ENCODE data around the gene FHIT.

DNA sequence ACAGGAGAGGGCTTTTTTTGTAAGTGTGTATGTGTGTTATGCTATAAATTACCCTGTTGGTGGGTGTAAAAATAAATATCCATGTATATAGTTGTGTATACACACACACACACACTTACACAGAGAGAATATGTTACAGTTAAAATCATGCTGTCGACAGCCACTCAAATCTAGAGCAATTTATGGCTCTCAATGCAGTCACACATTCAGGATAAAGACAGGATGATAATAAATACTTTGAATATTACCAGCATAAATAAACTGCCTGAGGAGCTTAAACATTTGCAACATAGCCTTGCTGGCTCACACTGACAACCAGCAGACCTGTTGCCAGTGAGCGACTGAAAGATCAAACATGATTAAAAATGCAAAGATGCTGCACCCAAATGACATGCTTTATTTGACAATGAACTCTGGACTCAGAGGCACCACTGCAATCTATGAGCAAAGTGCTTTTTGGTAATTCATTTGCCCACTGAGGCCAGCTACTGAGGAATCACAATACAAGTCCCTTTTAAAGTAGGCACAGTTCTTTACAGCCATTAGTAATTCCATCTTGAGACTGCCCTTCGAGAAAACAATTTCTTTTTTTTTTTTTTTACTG is 458.9 kb downstream of the FHIT start:
- TF ChIP-seq RCOR1 (IDR thresholded peaks at IDR 0.05; ENCODE audit: insufficient replicate concordance, low read length) (no peak), CTCF (conservative IDR thresholded peaks at IDR 0.05; ENCODE audit: low read depth, low read length) (no peak), POLR2A (IDR thresholded peaks at IDR 0.05; ENCODE audit: low read depth, low read length) (no peak), MXI1 (IDR thresholded peaks at IDR 0.05; ENCODE audit: borderline replicate concordance, low read depth, low read length) (no peak)
